Measurements from ENCODE around the gene RABGEF1. TPM values are rescaled to one million over a fixed set of nuclear protein-coding genes. Genes with fewer than 3 reads are reported as not detected.
"Not testable (repeated sequence)": the region's sequence is repeated elsewhere in the genome, so short reads cannot be mapped to it uniquely, and the experiment has no call there.

The RABGEF1 gene
- total and polyA plus RNA-seq, 9 of the 15 experiments (the other 6 are each of a cell fraction or from before 2014, with no cell fraction given) = 7.0 to 29.3 (median 20.5) TPM

- no peak for TF ChIP-seq PBX2 (CRISPR knock-in tag; IDR thresholded peaks at IDR 0.05; ENCODE audit: low read depth)
- TF ChIP-seq PBX2 (tag; conservative IDR thresholded peaks at IDR 0.05; ENCODE audit: low read depth) = no peak
- TF ChIP-seq EWSR1 (IDR thresholded peaks at IDR 0.05; ENCODE audit: borderline replicate concordance, low read depth, partially characterized antibody) = no peak
Measured at GRCh38 chr7:66807736-66808135, 67.2 kb downstream of the RABGEF1 start (continued).

GRCh38 chr7:66810716-66811115, 70.2 kb downstream of the RABGEF1 start:
- no peak overlapping the region for H3K4me2 ChIP-seq (ENCODE audit: insufficient read depth, low read length)
- intact Hi-C loops (cut with micrococcal nuclease) (no loop called here), in situ Hi-C loops (cut with MboI) (no loop called here)
- ChIA-PET CTCF (ENCODE audit: low intra/inter-chr PET ratio) (no interaction called here), POLR2A (interaction anchor here (0.7 to 1.2 kb wide), 2 partner anchors 10 to 34 kb away, joined by 3 read pairs; no protein-coding TSS in a partner anchor)
- BruUV-seq (replicated peaks) = no TSS peak
- H3K27me3 ChIP-seq (ENCODE audit: control insufficient read depth in 2 of 2, insufficient read depth in 2 of 2, low read length in 2 of 2) = no peaks in the 10 kb centered on the region
- no peak overlapping the region for H3K27ac ChIP-seq (ENCODE audit: extremely low read depth, low read depth, low read length)
- DNase-seq (ENCODE audit: extremely low read depth in 1 of 4, low spot score in 3 of 4) (no peak), FAIRE-seq (no peak), ATAC-seq (no peak)
- no peak for TF ChIP-seq KAT2B (IDR thresholded peaks at IDR 0.05; ENCODE audit: low read depth, low read length)
- TF ChIP-seq ZNF143 (CRISPR knock-in tag; IDR thresholded peaks at IDR 0.05) = no peak
- no peak for TF ChIP-seq RAD51 (IDR thresholded peaks at IDR 0.05; ENCODE audit: borderline replicate concordance, low read depth)
- TF ChIP-seq ZNF764 (CRISPR knock-in tag; IDR thresholded peaks at IDR 0.05; ENCODE audit: low read depth) = no peak
- TF ChIP-seq ZNF551 (CRISPR knock-in tag; IDR thresholded peaks at IDR 0.05) = no peak
- TF ChIP-seq ZNF217 (CRISPR knock-in tag; IDR thresholded peaks at IDR 0.05) = no peak
- TF ChIP-seq ZC3H4 (CRISPR knock-in tag; IDR thresholded peaks at IDR 0.05; ENCODE audit: borderline replicate concordance) = no peak
- H3K79me2 ChIP-seq (ENCODE audit: control insufficient read depth, insufficient read depth, low read length) = no peaks in the 10 kb centered on the region
- no peak overlapping the region for H3K4me3 ChIP-seq
- 89% methylated on average over 5 of the region's 5 CpGs for WGBS (ENCODE audit: insufficient coverage, low coverage, missing lambda C conversion rate)
- H3K4me1 ChIP-seq (replicated peaks in 1 of 2; ENCODE audit: control insufficient read depth in 2 of 2, insufficient read depth in 2 of 2, low read length in 2 of 2) = no peaks in the 10 kb centered on the region
- H3K36me3 ChIP-seq (ENCODE audit: control insufficient read depth, insufficient read depth, low read length) = peaks cover 50% of the 10 kb centered on the region
- H3K9ac ChIP-seq (ENCODE audit: insufficient read depth in 1 of 2, low read depth in 2 of 2, low read length in 2 of 2) = no peak overlapping the region
- no peaks in the 10 kb centered on the region for H4K20me1 ChIP-seq (replicated peaks; ENCODE audit: control insufficient read depth, insufficient read depth, low read length)
- no peaks in the 10 kb centered on the region for H3K9me1 ChIP-seq (ENCODE audit: control insufficient read depth, insufficient read depth, low read length)
- no peak overlapping the region for H2AFZ ChIP-seq (ENCODE audit: low read depth, low read length)
- no peaks in the 10 kb centered on the region for H3K9me3 ChIP-seq (replicated peaks; ENCODE audit: control insufficient read depth, insufficient read depth, low read depth, low read length)

- POLR2A ChIA-PET = interaction anchor here (1.1 to 1.3 kb wide), 2 partner anchors 16 to 29 kb away, joined by 3 read pairs; no protein-coding TSS in a partner anchor
- H3K4me1 ChIP-seq (replicated peaks in 1 of 2; ENCODE audit: control insufficient read depth in 2 of 2, insufficient read depth in 2 of 2, low read length in 2 of 2); H3K4me2 ChIP-seq (ENCODE audit: insufficient read depth, low read length); H3K9me3 ChIP-seq (replicated peaks; ENCODE audit: control insufficient read depth, insufficient read depth, low read depth, low read length); H3K27ac ChIP-seq (ENCODE audit: extremely low read depth, low read depth, low read length); H3K4me3 ChIP-seq; H2AFZ ChIP-seq (ENCODE audit: low read depth, low read length); H3K9ac ChIP-seq (ENCODE audit: insufficient read depth in 1 of 2, low read depth in 2 of 2, low read length in 2 of 2); ATAC-seq; CTCF ChIA-PET (ENCODE audit: low intra/inter-chr PET ratio); H3K9me1 ChIP-seq (ENCODE audit: control insufficient read depth, insufficient read depth, low read length); H3K36me3 ChIP-seq (ENCODE audit: control insufficient read depth, insufficient read depth, low read length); in situ Hi-C loops (cut with MboI); intact Hi-C loops (cut with micrococcal nuclease); FAIRE-seq; H3K27me3 ChIP-seq (ENCODE audit: control insufficient read depth in 2 of 2, insufficient read depth in 2 of 2, low read length in 2 of 2); DNase-seq (ENCODE audit: extremely low read depth in 1 of 4, low spot score in 3 of 4); BruUV-seq (replicated peaks); H4K20me1 ChIP-seq (replicated peaks; ENCODE audit: control insufficient read depth, insufficient read depth, low read length); H3K79me2 ChIP-seq (ENCODE audit: control insufficient read depth, insufficient read depth, low read length): not testable (repeated sequence)
- WGBS (ENCODE audit: insufficient coverage, low coverage, missing lambda C conversion rate) = 74% methylated on average over 15 of the region's 15 CpGs
Measured at GRCh38 chr7:66815186-66815875, 74.8 kb downstream of the RABGEF1 start.
